Brain microvascular endothelial cell (primary cell): Measurements from ENCODE around the gene SLCO3A1.

Experiments
- DNase-seq: peaks from one replicate; pipeline ENCODE4 v3.0.0-alpha.2; 2020
- H3K27ac ChIP-seq: fragments of 250-450 bp; sonication (Bioruptor Pico); 2 replicates; pipeline ENCODE4 v1.5.1; 2020; ENCODE audit warnings: mild to moderate bottlenecking, moderate library complexity
- H3K27me3 ChIP-seq: fragments of 250-450 bp; sonication (Bioruptor Pico); replicated peaks from 2 replicates; pipeline ENCODE4 v1.5.1; 2020; ENCODE audit warnings: mild to moderate bottlenecking
- H3K36me3 ChIP-seq: fragments of 250-450 bp; sonication (Bioruptor Pico); replicated peaks from 2 replicates; pipeline ENCODE4 v1.5.1; 2020; ENCODE audit warnings: mild to moderate bottlenecking
- H3K4me3 ChIP-seq: 2 replicates; pipeline ENCODE4 v1.5.1; 2011; ENCODE audit warnings: low read depth, mild to moderate bottlenecking, control low read depth, low read length, moderate library complexity
- in situ Hi-C: cut with HindIII; loops from 2 replicates; pipeline ENCODE4 v1.10.0; 2017; ENCODE audit warnings: low sequenced_read_pairs, low pct_ligation_motif_present
- TF ChIP-seq, protein P1 (sequence below): IDR thresholded peaks from 2 replicates; pipeline ENCODE4 v1.5.1; 2011; ENCODE audit warnings: low read depth, mild to moderate bottlenecking, moderate library complexity, low read length, control low read depth, inconsistent platforms; ENCODE audit errors: missing control alignments

SLCO3A1 gene

DNA sequence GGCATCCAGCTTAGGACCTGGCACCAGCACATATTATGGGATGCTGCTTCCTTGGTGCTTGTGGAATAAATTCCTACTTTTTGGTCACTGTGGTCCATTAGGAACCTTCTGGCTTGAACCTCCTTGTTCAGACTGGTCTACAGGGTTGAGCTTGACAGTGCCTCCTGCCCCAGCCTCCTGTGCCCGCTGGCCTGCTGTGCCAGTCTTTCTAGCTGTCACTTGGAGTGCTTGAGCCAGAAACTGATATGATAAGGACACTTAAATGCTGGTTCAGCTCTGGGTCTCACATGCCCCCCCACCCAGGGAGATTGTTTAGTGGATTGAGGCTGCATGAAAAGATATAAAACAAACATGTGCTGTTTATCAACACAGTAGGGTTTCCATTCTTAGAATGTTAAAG lies 147.8 kb downstream of the SLCO3A1 start:
- no peak overlapping the region for H3K27ac ChIP-seq
- in situ Hi-C loops = no loop called here

DNA sequence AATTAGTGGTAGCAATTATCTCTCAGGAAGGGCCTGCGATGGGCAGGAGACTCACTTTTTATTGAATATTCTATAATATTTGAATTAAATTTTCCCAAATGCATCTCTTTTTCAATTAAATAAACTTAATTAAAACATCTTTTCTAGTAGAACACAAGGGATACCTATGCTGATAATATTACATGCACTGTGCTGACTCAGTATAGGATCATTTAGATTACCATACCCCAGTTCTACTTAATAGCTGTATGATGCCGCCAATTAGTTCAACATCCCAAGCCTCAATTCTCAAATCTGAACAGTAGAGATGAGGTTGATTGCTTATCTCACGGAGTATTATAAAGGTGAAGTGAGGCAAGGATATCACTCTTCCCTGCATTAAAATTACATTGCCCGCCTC lies 149.2 kb downstream of the SLCO3A1 start:
- no peak overlapping the region for H3K4me3 ChIP-seq
- in situ Hi-C loops = no loop called here
- no peak for DNase-seq
- no peak overlapping the region for H3K27ac ChIP-seq
- H3K27me3 ChIP-seq = no peaks in the 10 kb centered on the region
- no peaks in the 10 kb centered on the region for H3K36me3 ChIP-seq
- TF ChIP-seq, protein P1, sequence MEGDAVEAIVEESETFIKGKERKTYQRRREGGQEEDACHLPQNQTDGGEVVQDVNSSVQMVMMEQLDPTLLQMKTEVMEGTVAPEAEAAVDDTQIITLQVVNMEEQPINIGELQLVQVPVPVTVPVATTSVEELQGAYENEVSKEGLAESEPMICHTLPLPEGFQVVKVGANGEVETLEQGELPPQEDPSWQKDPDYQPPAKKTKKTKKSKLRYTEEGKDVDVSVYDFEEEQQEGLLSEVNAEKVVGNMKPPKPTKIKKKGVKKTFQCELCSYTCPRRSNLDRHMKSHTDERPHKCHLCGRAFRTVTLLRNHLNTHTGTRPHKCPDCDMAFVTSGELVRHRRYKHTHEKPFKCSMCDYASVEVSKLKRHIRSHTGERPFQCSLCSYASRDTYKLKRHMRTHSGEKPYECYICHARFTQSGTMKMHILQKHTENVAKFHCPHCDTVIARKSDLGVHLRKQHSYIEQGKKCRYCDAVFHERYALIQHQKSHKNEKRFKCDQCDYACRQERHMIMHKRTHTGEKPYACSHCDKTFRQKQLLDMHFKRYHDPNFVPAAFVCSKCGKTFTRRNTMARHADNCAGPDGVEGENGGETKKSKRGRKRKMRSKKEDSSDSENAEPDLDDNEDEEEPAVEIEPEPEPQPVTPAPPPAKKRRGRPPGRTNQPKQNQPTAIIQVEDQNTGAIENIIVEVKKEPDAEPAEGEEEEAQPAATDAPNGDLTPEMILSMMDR = no peak

More for the DNA sequence above, 147.8 kb downstream of the SLCO3A1 start:
- no peak overlapping the region for H3K4me3 ChIP-seq
- H3K36me3 ChIP-seq = no peaks in the 10 kb centered on the region
- TF ChIP-seq, protein P1 = no peak
- no peaks in the 10 kb centered on the region for H3K27me3 ChIP-seq
- DNase-seq = no peak

DNA sequence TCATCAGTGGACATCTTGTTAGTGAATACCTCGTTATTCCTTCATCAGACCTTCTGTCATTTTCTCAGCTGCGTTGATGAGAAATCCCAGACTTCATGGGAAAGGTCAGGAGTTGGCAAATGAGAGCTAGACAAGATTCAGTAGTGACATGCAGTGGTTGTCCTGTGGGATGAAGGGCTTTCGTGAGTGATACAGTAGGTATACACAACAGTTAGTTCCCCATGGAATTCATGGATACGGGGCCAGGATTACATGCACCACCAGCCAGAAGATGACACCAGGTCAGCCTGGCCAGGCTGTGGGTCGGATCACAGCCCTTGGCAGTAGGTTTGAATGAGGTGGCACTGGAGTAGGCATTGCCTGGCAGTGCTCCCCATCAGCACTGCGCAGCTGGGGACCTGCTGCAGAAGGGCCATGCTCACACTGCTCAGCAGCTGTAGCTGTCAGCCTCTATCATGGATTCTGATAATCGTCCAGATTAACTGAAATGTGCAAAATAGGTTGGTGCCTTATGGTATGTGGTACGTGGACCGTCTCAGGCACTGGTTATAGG lies 150.1 kb downstream of the SLCO3A1 start:
- in situ Hi-C loops = no loop called here
- H3K36me3 ChIP-seq = no peaks in the 10 kb centered on the region
- no peak overlapping the region for H3K27ac ChIP-seq
- DNase-seq = no peak
- TF ChIP-seq, protein P1 = no peak
- H3K4me3 ChIP-seq = no peak overlapping the region
- H3K27me3 ChIP-seq = no peaks in the 10 kb centered on the region

DNA sequence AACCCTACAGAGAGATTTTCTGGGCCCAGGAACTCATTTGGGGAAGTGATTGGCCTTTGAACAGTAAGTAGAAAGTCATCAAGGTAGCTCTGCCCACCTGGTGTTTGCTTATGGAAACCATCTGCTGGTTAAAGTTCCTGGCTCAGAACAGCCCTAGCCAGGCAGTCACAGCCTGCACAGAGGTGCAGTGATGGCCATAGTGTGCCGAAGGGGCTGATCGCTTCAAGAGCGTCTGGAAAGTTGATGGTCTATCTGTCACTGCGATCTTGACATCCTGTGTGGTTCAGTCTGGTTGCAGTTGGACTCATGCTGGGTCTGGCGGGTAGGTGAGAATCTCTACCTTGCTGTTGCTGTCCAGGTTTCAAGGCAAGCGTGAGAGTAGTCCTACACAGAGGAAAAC lies 151.6 kb downstream of the SLCO3A1 start:
- in situ Hi-C loops = no loop called here
- Histone ChIP-seq H3K4me3 (no peak overlapping the region), H3K36me3 (no peaks in the 10 kb centered on the region), H3K27me3 (no peaks in the 10 kb centered on the region), H3K27ac (no peak overlapping the region)
- DNase-seq = no peak
- TF ChIP-seq, protein P1 = no peak

DNA sequence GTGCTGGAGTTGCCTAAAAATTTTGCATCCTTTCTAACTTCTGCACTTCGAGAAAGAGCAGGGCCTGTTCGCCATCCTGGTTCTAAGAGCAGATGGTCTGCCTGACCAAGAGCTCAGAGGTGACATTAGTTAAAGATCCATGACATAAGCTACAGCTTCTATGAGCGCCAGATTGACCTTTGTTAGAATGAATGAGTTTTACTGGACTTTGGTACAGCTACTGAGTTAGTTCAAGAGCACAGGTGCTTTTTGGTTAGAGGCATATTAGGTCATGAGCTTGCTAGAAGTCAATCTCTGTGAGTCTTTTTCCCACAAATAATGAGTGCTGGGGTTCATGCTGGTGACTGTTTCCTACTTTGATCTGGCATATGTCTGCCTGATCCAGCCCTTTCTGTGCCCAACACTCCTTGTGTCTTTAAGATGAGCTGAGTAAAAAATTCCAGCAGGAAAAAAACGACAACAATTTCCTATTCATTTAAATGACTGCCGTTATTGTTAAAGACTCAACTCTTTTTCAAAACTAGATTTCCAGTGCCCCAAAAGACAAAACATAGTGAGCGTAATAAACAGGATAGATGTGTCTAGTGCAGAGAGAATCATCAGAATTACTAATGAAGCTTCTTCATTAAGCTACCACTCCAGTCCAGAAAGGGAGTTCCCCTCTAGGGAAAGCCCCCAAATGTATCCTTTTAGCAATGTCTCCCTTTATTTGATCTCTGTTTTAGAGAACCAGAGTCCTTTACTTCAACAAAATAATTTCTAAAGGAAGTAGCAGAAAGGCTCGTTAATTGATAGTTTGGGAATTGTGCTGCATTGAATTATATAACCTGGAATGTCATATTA lies 152.9 kb downstream of the SLCO3A1 start:
- DNase-seq = no peak
- in situ Hi-C loops = no loop called here
- Histone ChIP-seq H3K4me3 (no peak overlapping the region), H3K36me3 (no peaks in the 10 kb centered on the region), H3K27me3 (no peaks in the 10 kb centered on the region), H3K27ac (no peak overlapping the region)
- TF ChIP-seq, protein P1 = no peak

DNA sequence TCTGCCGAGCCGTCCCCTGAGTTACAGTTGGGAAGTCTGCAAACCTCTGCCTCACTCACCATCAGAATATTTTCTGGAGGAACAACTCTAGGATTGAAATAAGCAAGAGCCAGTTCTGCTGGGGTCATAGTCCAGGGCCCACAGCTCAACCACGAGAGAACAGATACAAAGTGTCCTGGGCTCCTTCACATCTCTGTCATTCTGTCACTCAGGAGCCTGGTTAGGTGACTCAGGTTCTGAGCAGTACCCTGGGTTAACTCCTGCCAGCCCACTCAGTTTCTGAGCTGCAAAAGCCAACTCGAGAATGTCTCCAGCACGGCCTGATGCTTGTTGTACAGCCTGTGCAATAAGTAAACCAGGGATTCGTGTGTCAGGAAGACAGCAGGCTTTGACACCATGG lies 155.7 kb downstream of the SLCO3A1 start:
- in situ Hi-C loops = no loop called here
- no peaks in the 10 kb centered on the region for H3K36me3 ChIP-seq
- H3K4me3 ChIP-seq = no peak overlapping the region
- DNase-seq = no peak
- no peaks in the 10 kb centered on the region for H3K27me3 ChIP-seq
- H3K27ac ChIP-seq = no peak overlapping the region
- TF ChIP-seq, protein P1 = no peak
